Panc1 (cell line): ENCODE results near the gene KIAA1755. TPM values are rescaled to one million over a fixed set of nuclear protein-coding genes. Genes with fewer than 3 reads are reported as not detected.

ENCODE experiments used
- ATAC-seq: fragments of 200-7000 bp; cut with Tn5 transposase; 2 replicates; pipeline ENCODE4 v1.9.1; 2020; ENCODE audit warnings: mild to moderate bottlenecking, moderate library complexity
- BruUV-seq: library from RNA; stranded (reverse); fragments of 400-500 nt; replicated peaks from 2 replicates; lab custom pipeline; 2021; lab: Mats Ljungman, UMichigan
- CTCF ChIA-PET: fragments of 300-600 bp; sonication (Branson Sonifier 250); formaldehyde crosslinking; loops from one replicate; lab custom pipeline; 2022; ENCODE audit warnings: antibody characterized with exemption; lab: Charles Lee
- POLR2A ChIA-PET: fragments of 300-600 bp; sonication (Branson Sonifier 250); formaldehyde crosslinking; loops from one replicate; lab custom pipeline; 2022; ENCODE audit warnings: antibody characterized with exemption; lab: Charles Lee
- DNase-seq: peaks from one replicate; pipeline ENCODE4 v3.0.0-alpha.2; 2010; ENCODE audit warnings: low read depth, low spot score
- H3K27ac ChIP-seq: 2 replicates; pipeline ENCODE4 v1.5.1; 2011; ENCODE audit warnings: mild to moderate bottlenecking, low read length, inconsistent platforms
- H3K27me3 ChIP-seq: fragments of 200-500 bp; sonication (Bioruptor generic); 2 replicates; pipeline ENCODE4 v1.6.0; 2014; ENCODE audit warnings: low read length, inconsistent platforms; ENCODE audit not compliant: control insufficient read depth, insufficient read depth
- H3K36me3 ChIP-seq: fragments of 200-500 bp; sonication (Bioruptor generic); 2 replicates; pipeline ENCODE4 v1.5.1; 2014; ENCODE audit warnings: inconsistent platforms, mild to moderate bottlenecking, low read length, moderate library complexity; ENCODE audit not compliant: control insufficient read depth, insufficient read depth
- H3K4me1 ChIP-seq: 2 replicates; pipeline ENCODE4 v1.5.1; 2011; ENCODE audit warnings: inconsistent platforms, mild to moderate bottlenecking, low read length, moderate library complexity; ENCODE audit not compliant: control insufficient read depth, insufficient read depth
- H3K4me3 ChIP-seq, 2 experiments: 2 replicates each; pipeline ENCODE4 v1.5.1; 2011 to 2012; ENCODE audit warnings: low read depth in 2 of 2, low read length in 2 of 2, mild to moderate bottlenecking in 2 of 2, inconsistent platforms in 1 of 2, moderate library complexity in 1 of 2
- H3K9me3 ChIP-seq: fragments of 200-500 bp; sonication (Bioruptor generic); 2 replicates; pipeline ENCODE4 v1.5.1; 2014; ENCODE audit warnings: low read depth, mild to moderate bottlenecking, inconsistent platforms, low read length, moderate library complexity; ENCODE audit not compliant: control insufficient read depth, insufficient read depth
- POLR2AphosphoS5 ChIP-seq: IDR thresholded peaks from 2 replicates; pipeline ENCODE4 v1.6.1; 2012; ENCODE audit warnings: mild to moderate bottlenecking, low read depth, low read length, moderate library complexity
- SIN3A ChIP-seq: IDR thresholded peaks from 2 replicates; pipeline ENCODE4 v1.6.1; 2012; ENCODE audit warnings: low read depth, mild to moderate bottlenecking, low read length, moderate library complexity, borderline replicate concordance; ENCODE audit not compliant: insufficient read depth
- TCF7L2 ChIP-seq: IDR thresholded peaks from 2 replicates; pipeline ENCODE4 v1.6.1; 2011; ENCODE audit warnings: mild to moderate bottlenecking, low read depth, low read length, inconsistent platforms
- in situ Hi-C: cut with HindIII; loops from 2 replicates; pipeline ENCODE4 v1.10.0; 2016; ENCODE audit warnings: low sequenced_read_pairs, low pct_unique_long_range_greater_than_20kb
- intact Hi-C: fragments of 100-400 bp; cut with micrococcal nuclease; formaldehyde crosslinking; loops from one replicate; pipeline ENCODE4 v1.10.0; 2022; ENCODE audit not compliant: unreplicated experiment
- total RNA-seq: library from RNA; stranded (reverse); gene quantifications from one replicate; pipeline ENCODE4 v1.2.1, GENCODE V29; 2021; ENCODE audit not compliant: unreplicated experiment
- TF ChIP-seq, protein P1 (sequence below), 2 experiments: IDR thresholded peaks; 2 replicates each; pipeline ENCODE4 v1.6.1; 2011 to 2012; ENCODE audit warnings: low read depth in 2 of 2, control low read depth in 1 of 2, low read length in 1 of 2, mild to moderate bottlenecking in 1 of 2, moderate library complexity in 1 of 2; ENCODE audit not compliant: insufficient read depth in 1 of 2
- TF ChIP-seq, protein P2 (sequence below): fragments of 450-650 bp; IDR thresholded peaks from 2 replicates; pipeline ENCODE4 v1.5.1; 2017; ENCODE audit warnings: mild to moderate bottlenecking

Gene KIAA1755
- total RNA-seq, 1 experiment from 2014 or later, result 0.08 TPM

DNA sequence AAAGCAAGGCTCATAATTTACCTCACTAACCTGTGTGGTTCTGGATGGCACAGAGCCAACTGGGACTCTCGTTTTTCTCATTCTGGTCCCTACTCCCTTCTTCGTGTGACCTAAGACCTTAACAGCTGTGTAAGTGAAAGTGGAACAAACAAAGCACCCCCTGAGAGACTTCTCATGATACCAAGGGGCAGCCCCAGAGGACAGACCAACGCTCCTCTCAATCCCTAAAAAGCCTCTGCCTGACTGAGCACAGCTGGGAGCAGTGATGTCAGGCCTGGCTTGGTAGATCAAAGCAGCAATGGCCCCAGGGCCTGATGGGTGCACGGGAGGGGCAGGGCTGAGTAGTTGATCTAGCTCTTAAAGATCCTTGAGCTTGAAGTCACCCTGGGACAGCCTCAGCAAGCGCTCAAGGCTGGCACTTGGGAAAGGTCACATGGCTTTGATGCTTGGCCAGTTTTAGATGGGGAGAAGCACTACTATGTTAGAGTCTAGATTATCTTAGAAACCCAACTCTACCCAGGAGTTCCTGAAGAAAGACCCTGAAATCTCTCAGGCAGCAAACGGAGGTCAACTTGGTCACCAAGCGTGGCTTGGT, 79.2 kb downstream of the KIAA1755 start:
- ChIA-PET CTCF (no interaction called here), POLR2A (no interaction called here)
- no peaks in the 10 kb centered on the region for H3K27me3 ChIP-seq
- no peak overlapping the region for H3K4me3 ChIP-seq
- intact Hi-C loops, result no loop called here
- no peaks in the 10 kb centered on the region for H3K36me3 ChIP-seq
- no peak for ATAC-seq
- in situ Hi-C loops, result no loop called here
- TF ChIP-seq TCF7L2, result no peak
- TF ChIP-seq SIN3A, result no peak
- TF ChIP-seq POLR2AphosphoS5, result no peak
- TF ChIP-seq, protein P1, sequence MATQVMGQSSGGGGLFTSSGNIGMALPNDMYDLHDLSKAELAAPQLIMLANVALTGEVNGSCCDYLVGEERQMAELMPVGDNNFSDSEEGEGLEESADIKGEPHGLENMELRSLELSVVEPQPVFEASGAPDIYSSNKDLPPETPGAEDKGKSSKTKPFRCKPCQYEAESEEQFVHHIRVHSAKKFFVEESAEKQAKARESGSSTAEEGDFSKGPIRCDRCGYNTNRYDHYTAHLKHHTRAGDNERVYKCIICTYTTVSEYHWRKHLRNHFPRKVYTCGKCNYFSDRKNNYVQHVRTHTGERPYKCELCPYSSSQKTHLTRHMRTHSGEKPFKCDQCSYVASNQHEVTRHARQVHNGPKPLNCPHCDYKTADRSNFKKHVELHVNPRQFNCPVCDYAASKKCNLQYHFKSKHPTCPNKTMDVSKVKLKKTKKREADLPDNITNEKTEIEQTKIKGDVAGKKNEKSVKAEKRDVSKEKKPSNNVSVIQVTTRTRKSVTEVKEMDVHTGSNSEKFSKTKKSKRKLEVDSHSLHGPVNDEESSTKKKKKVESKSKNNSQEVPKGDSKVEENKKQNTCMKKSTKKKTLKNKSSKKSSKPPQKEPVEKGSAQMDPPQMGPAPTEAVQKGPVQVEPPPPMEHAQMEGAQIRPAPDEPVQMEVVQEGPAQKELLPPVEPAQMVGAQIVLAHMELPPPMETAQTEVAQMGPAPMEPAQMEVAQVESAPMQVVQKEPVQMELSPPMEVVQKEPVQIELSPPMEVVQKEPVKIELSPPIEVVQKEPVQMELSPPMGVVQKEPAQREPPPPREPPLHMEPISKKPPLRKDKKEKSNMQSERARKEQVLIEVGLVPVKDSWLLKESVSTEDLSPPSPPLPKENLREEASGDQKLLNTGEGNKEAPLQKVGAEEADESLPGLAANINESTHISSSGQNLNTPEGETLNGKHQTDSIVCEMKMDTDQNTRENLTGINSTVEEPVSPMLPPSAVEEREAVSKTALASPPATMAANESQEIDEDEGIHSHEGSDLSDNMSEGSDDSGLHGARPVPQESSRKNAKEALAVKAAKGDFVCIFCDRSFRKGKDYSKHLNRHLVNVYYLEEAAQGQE (IDR thresholded peaks at IDR 0.05; ENCODE audit: insufficient read depth in 1 of 2, low read depth in 2 of 2, low read length in 1 of 2), result no peak
- TF ChIP-seq, protein P2, sequence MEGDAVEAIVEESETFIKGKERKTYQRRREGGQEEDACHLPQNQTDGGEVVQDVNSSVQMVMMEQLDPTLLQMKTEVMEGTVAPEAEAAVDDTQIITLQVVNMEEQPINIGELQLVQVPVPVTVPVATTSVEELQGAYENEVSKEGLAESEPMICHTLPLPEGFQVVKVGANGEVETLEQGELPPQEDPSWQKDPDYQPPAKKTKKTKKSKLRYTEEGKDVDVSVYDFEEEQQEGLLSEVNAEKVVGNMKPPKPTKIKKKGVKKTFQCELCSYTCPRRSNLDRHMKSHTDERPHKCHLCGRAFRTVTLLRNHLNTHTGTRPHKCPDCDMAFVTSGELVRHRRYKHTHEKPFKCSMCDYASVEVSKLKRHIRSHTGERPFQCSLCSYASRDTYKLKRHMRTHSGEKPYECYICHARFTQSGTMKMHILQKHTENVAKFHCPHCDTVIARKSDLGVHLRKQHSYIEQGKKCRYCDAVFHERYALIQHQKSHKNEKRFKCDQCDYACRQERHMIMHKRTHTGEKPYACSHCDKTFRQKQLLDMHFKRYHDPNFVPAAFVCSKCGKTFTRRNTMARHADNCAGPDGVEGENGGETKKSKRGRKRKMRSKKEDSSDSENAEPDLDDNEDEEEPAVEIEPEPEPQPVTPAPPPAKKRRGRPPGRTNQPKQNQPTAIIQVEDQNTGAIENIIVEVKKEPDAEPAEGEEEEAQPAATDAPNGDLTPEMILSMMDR, result no peak
- H3K27ac ChIP-seq, result no peak overlapping the region
- no peaks in the 10 kb centered on the region for H3K4me1 ChIP-seq
- no peaks in the 10 kb centered on the region for H3K9me3 ChIP-seq
- DNase-seq, result no peak
- BruUV-seq, result no TSS peak

DNA sequence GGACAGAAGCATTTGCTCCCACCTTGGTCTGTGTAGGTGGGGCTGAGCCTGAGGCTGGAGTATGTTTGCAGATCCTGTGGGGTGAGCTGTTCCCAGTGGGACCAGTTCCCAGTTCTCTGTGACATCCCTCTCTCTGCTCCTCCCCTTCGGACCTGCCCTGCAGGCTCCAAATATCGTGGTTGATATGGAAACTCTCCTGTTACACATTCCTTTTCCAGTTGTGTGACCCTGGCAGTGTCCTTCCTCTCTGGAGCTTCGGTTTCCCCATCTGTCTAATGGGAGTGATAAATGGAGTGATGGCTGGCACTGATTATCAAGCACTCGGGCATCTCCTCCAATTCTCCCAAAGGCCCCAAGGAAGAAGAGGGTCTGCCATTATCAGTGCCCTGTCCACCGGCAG, 79.8 kb downstream of the KIAA1755 start:
- no peaks in the 10 kb centered on the region for H3K4me1 ChIP-seq
- BruUV-seq, result no TSS peak

More for the DNA sequence above, 79.8 kb downstream of the KIAA1755 start:
- intact Hi-C loops (no loop called here), in situ Hi-C loops (no loop called here)
- Histone ChIP-seq H3K27ac (no peak overlapping the region), H3K4me3 (no peak overlapping the region), H3K9me3 (no peaks in the 10 kb centered on the region), H3K36me3 (no peaks in the 10 kb centered on the region), H3K27me3 (no peaks in the 10 kb centered on the region)
- ATAC-seq (no peak), DNase-seq (no peak)
- POLR2A ChIA-PET, result no interaction called here
- CTCF ChIA-PET, result no interaction called here
- TF ChIP-seq, protein P2, result no peak
- TF ChIP-seq TCF7L2, result no peak
- TF ChIP-seq SIN3A, result no peak
- no peak for TF ChIP-seq POLR2AphosphoS5
- TF ChIP-seq, protein P1 (IDR thresholded peaks at IDR 0.05; ENCODE audit: insufficient read depth in 1 of 2, low read depth in 2 of 2, low read length in 1 of 2), result no peak
